ENCODE data around the gene MTCL3. TPM values are rescaled to one million over a fixed set of nuclear protein-coding genes. Genes with fewer than 3 reads are reported as not detected.
"Not testable (repeated sequence)": the region's sequence is repeated elsewhere in the genome, so short reads cannot be mapped to it uniquely, and the experiment has no call there.

The MTCL3 gene

GRCh38 chr6:127436578-127437110, 82.5 kb downstream of the MTCL3 start:
- no peak for DNase-seq (ENCODE audit: low spot score in 2 of 2)
- intact Hi-C loops (cut with DNase I; ENCODE audit: low total_unique reads), result no loop called here
- WGBS, 2 donors, result 80 to 81% methylated on average over 3 of the region's 3 CpGs
- no peak overlapping the region for H3K4me3 ChIP-seq (ENCODE audit: low read depth, poor library complexity, severe bottlenecking)
- TF ChIP-seq POLR2A (IDR thresholded peaks at IDR 0.05), result no peak
- no peak for TF ChIP-seq CTCF (IDR thresholded peaks at IDR 0.05)

DNA sequence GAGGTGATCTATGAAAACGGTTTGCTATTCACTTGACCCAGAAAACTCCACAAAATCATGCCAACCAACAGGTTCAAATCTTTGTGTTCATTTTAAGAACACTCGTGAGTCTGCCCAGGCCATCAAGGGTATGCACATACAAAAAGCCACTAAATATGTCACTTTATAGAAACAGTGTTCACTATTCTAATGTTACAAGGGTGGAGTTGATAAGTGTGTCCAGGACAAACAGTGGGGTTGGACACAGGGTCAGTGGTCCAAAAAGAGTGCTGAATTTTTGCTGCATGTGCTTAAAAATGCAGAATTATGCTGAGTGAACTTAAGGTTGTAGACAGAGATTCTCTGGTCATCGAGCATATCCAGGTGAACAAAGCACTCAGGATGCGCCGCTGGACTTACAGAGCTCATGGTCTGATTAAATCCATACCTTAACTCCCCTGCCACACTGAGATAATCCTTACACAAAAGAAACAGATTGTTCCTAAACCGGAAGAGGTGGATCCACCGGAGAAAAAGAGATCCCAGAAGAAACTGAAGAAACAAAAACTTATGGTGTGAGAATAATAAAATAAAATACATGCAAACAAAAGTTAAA, 83.4 kb downstream of the MTCL3 start:
- intact Hi-C loops (cut with DNase I; ENCODE audit: low total_unique reads), result no loop called here
- no peak overlapping the region for H3K4me3 ChIP-seq (ENCODE audit: low read depth, poor library complexity, severe bottlenecking)
- DNase-seq (ENCODE audit: low spot score in 2 of 2), result no peak
- WGBS, 2 donors, result 64 to 70% methylated on average over 7 of the region's 7 CpGs
- TF ChIP-seq CTCF (IDR thresholded peaks at IDR 0.05) (no peak), POLR2A (IDR thresholded peaks at IDR 0.05) (no peak)

DNA sequence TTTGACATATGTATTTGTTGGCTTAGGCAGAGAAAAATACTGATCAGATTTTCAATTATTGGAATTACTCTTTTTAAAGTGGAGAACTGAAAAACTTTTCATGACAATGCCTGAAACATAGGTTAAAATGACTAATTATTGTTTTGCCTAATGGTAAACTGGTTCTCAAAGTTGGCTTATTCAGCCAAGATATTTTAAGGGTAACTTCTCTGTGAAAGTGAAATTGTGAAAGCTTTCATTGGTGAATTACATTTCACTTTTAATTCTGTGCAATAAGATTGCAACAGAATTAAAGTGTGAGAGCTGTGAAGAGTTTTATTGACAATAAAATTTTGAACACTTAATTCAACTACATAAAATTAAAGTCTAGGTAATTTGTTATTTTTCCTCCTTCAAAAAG, 84.5 kb downstream of the MTCL3 start:
- intact Hi-C loops (cut with DNase I; ENCODE audit: low total_unique reads), result no loop called here
- no peak overlapping the region for H3K4me3 ChIP-seq (ENCODE audit: low read depth, poor library complexity, severe bottlenecking)
- DNase-seq (ENCODE audit: low spot score in 2 of 2), result no peak
- TF ChIP-seq CTCF (IDR thresholded peaks at IDR 0.05) (no peak), POLR2A (IDR thresholded peaks at IDR 0.05) (no peak)

DNA sequence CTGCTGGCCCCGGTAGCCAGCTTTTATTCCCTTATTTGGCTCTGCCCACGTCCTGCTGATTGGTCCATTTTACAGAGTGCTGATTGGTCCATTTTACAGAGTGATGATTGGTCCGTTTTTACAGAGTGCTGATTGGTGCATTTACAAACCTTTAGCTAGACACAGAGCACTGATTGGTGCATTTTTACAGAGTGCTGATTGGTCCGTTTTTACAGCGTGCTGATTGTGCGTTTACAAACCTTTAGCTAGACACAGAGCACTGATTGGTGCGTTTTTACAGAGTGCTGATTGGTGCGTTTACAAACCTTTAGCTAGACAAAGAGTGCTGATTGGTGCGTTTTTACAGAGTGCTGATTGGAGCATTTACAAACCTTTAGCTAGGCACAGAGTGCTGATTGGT, 90.6 kb downstream of the MTCL3 start:
- intact Hi-C loops (cut with DNase I; ENCODE audit: low total_unique reads), result loop anchor here (10.0 kb wide), 1 partner anchor 124 kb away; no protein-coding TSS in a partner anchor
- WGBS, 2 donors, result 85 to 96% methylated on average over 9 of the region's 9 CpGs
- H3K4me3 ChIP-seq (ENCODE audit: low read depth, poor library complexity, severe bottlenecking); DNase-seq (ENCODE audit: low spot score in 2 of 2): not testable (repeated sequence)

DNA sequence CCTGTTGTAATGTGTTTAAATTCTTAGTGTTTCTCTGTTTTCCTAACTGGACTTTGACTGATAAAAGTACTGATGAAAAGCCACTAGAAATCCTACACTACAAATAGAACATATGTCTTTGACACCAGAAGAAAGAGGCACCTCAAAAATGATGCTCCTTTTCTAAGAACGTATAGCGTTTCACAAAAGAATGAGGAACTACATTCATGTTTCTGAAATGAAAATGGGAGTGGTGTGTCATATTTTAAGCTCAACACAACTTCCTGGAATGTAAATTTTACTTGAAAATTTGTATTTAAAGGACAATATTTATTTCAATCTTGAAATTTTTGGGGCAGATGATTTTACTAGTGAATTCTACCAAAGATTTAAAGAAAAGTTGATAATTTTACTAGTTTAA, 95.2 kb downstream of the MTCL3 start:
- H3K4me3 ChIP-seq (ENCODE audit: low read depth, poor library complexity, severe bottlenecking), result no peak overlapping the region
- TF ChIP-seq CTCF (IDR thresholded peaks at IDR 0.05), result no peak
- no peak for TF ChIP-seq POLR2A (IDR thresholded peaks at IDR 0.05)
- intact Hi-C loops (cut with DNase I; ENCODE audit: low total_unique reads), result loop anchor here (10.0 kb wide), 1 partner anchor 119 kb away; no protein-coding TSS in a partner anchor
- WGBS, 2 donors, result 53 to 57% methylated on average over 2 of the region's 2 CpGs
- no peak for DNase-seq (ENCODE audit: low spot score in 2 of 2)

Other genes starting within 250 kb of the MTCL3 start
- gene ECHDC1, start 175.7 kb downstream of the MTCL3 start, total RNA-seq, result 10 to 100 TPM; 25.8 to 42.4 (median 34.6) TPM
- gene KIAA0408, start 59.9 kb downstream of the MTCL3 start, total RNA-seq, result 1 to 10 TPM in 3 of 4 donors, under 1 TPM in 1; 0.80 to 3.0 (median 1.8) TPM
- not detected for gene C6orf58, start 57.8 kb upstream of the MTCL3 start, total RNA-seq

All from lower leg skin (tissue), 4 donors.